OCI-LY7 (cell line): ENCODE data around the gene PMS1. TPM values are rescaled to one million over a fixed set of nuclear protein-coding genes. Genes with fewer than 3 reads are reported as not detected.
A peak's percentile ranks its signal among the peaks of the same experiment; 100 is the strongest.

ENCODE experiments used
- BruUV-seq: library from RNA; stranded (reverse); fragments of 400-500 nt; replicated peaks from 2 replicates; lab custom pipeline; 2021; lab: Mats Ljungman, UMichigan
- CTCF ChIA-PET: fragments of 300-600 bp; sonication (Branson Sonifier 250); formaldehyde crosslinking; loops from one replicate; lab custom pipeline; 2022; ENCODE audit warnings: antibody characterized with exemption; ENCODE audit not compliant: unreplicated experiment; lab: Charles Lee
- POLR2A ChIA-PET: fragments of 300-600 bp; sonication (Branson Sonifier 250); formaldehyde crosslinking; loops from one replicate; lab custom pipeline; 2022; ENCODE audit warnings: antibody characterized with exemption; lab: Charles Lee
- DNase-seq: peaks from one replicate; pipeline ENCODE4 v3.0.0-alpha.2; 2015; ENCODE audit warnings: low spot score
- H2AFZ ChIP-seq: fragments of 200-600 bp; sonication (generic), shearing (Covaris generic); 2 replicates; pipeline ENCODE4 v1.6.1; 2014; ENCODE audit warnings: mild to moderate bottlenecking, antibody characterized with exemption, low read length, moderate library complexity
- H3K27ac ChIP-seq: fragments of 200-600 bp; sonication (generic); 2 replicates; pipeline ENCODE4 v1.5.1; 2014; ENCODE audit warnings: mixed run types, low read depth, mild to moderate bottlenecking, moderate library complexity, low read length, inconsistent platforms; ENCODE audit not compliant: poor library complexity, severe bottlenecking
- H3K36me3 ChIP-seq: fragments of 200-600 bp; sonication (generic); 2 replicates; pipeline ENCODE4 v1.6.1; 2014; ENCODE audit warnings: mild to moderate bottlenecking, antibody characterized with exemption, low read length, moderate library complexity, mixed read lengths; ENCODE audit not compliant: insufficient read depth
- H3K4me1 ChIP-seq: fragments of 200-600 bp; sonication (generic); 2 replicates; pipeline ENCODE4 v1.5.1; 2014; ENCODE audit warnings: mild to moderate bottlenecking, low read length; ENCODE audit not compliant: insufficient read depth, poor library complexity, severe bottlenecking
- H3K4me2 ChIP-seq: fragments of 200-600 bp; sonication (generic); 2 replicates; pipeline ENCODE4 v1.6.1; 2014; ENCODE audit warnings: mild to moderate bottlenecking, low read length
- H3K4me3 ChIP-seq: fragments of 200-600 bp; sonication (generic); 2 replicates; pipeline ENCODE4 v1.5.1; 2014; ENCODE audit warnings: mild to moderate bottlenecking, low read depth, low read length; ENCODE audit not compliant: poor library complexity, severe bottlenecking
- H3K79me2 ChIP-seq: fragments of 200-600 bp; sonication (generic); 2 replicates; pipeline ENCODE4 v1.6.1; 2016; ENCODE audit warnings: low read depth, mild to moderate bottlenecking, low read length, moderate library complexity, mixed read lengths; ENCODE audit not compliant: insufficient read depth
- H3K9me2 ChIP-seq: fragments of 200-600 bp; sonication (generic); 2 replicates; pipeline ENCODE4 v1.6.1; 2016; ENCODE audit warnings: mild to moderate bottlenecking, low read length, mixed read lengths; ENCODE audit not compliant: insufficient read depth
- H3K9me3 ChIP-seq: fragments of 200-600 bp; sonication (generic); 2 replicates; pipeline ENCODE4 v1.6.1; 2014; ENCODE audit warnings: mild to moderate bottlenecking, mixed run types, low read length, mixed read lengths
- H4K20me1 ChIP-seq: fragments of 200-600 bp; sonication (generic); 2 replicates; pipeline ENCODE4 v1.6.1; 2014; ENCODE audit warnings: mild to moderate bottlenecking, antibody characterized with exemption, low read length, moderate library complexity, mixed read lengths; ENCODE audit not compliant: insufficient read depth
- CTCF ChIP-seq: fragments of 200-600 bp; sonication (generic); conservative IDR thresholded peaks from 2 replicates; pipeline ENCODE4 v1.5.1; 2014; ENCODE audit warnings: mild to moderate bottlenecking, antibody characterized with exemption, low read length, moderate library complexity, mixed read lengths
- EZH2phosphoT487 ChIP-seq: fragments of 200-600 bp; sonication (generic); IDR thresholded peaks from 2 replicates; pipeline ENCODE4 v1.6.1; 2018; ENCODE audit warnings: low read depth, borderline replicate concordance, mild to moderate bottlenecking, mixed run types, antibody characterized with exemption, low read length, moderate library complexity, mixed read lengths
- intact Hi-C: fragments of 100-400 bp; cut with micrococcal nuclease; formaldehyde crosslinking; loops from one replicate; pipeline ENCODE4 v1.10.0; 2022; ENCODE audit not compliant: unreplicated experiment
- total RNA-seq, 2 experiments: library from RNA; depleted of rRNA in 1 of 2; stranded (reverse); fragments of >200 nt in 1 of 2; shearing (Covaris generic) in 1 of 2; gene quantifications; 2 replicates each; pipeline ENCODE4 v1.2.3, GENCODE V29; 2014 to 2022

PMS1 gene
- total RNA-seq, 2 experiments from 2014 or later: 31.2 to 72.2 TPM

GRCh38 chr2:189762551-189763298, 21.5 kb upstream of the PMS1 start, which contains the start of gene OSGEPL1:
TSS of gene OSGEPL1 (minus strand) at chr2:189762792. CDS start at chr2:189761640, 1,152 bp downstream.
- DNase-seq: peak; percentile 96
- H3K4me3 ChIP-seq: peak within 1 kb of the TSS; percentile 82
- no peaks in the 10 kb centered on the region for H3K9me3 ChIP-seq
- peaks cover 24% of the 10 kb centered on the region for H3K36me3 ChIP-seq
- peaks cover 20% of the 10 kb centered on the region for H3K4me1 ChIP-seq
- TF ChIP-seq CTCF (peak; percentile 85), EZH2phosphoT487 (no peak)
- peak within 1 kb of the TSS; percentile 78 for H3K4me2 ChIP-seq
- H3K79me2 ChIP-seq: peaks cover 14% of the 10 kb centered on the region; the same call in 1 of the 2 replicates
- ChIA-PET POLR2A (interaction anchor here (0.6 to 3.9 kb wide), 26 partner anchors 10 to 1969 kb away, joined by 3 to 21 read pairs (median 4); partner anchors contain the start of genes ASNSD1, HIBCH, NEMP2 and ORMDL1), CTCF (interaction anchor here (0.7 to 1.3 kb wide), 5 partner anchors 10 to 102 kb away, joined by 3 to 4 read pairs (median 3); no protein-coding TSS in a partner anchor)
- H4K20me1 ChIP-seq: no peaks in the 10 kb centered on the region
- peak within 1 kb of the TSS; percentile 97 for H2AFZ ChIP-seq
- H3K9me2 ChIP-seq: no peaks in the 10 kb centered on the region
- intact Hi-C loops: loop anchor here (1.0 to 10.0 kb wide), 4 partner anchors 22 to 772 kb away; partner anchors contain the start of genes ASNSD1, HIBCH, NEMP2 and ORMDL1
- H3K27ac ChIP-seq: peak within 1 kb of the TSS; percentile 97
- BruUV-seq: TSS peak; percentile 90

GRCh38 chr2:189763908-189764661, 20.2 kb upstream of the PMS1 start:
- no peaks in the 10 kb centered on the region for H3K9me3 ChIP-seq
- DNase-seq: peak; percentile 28
- H4K20me1 ChIP-seq: no peaks in the 10 kb centered on the region
- H3K36me3 ChIP-seq: peaks cover 34% of the 10 kb centered on the region
- H3K79me2 ChIP-seq: peaks cover 14% of the 10 kb centered on the region; the same call in 1 of the 2 replicates
- peak overlapping the region; percentile 78 for H3K4me2 ChIP-seq
- POLR2A ChIA-PET: interaction anchor here (0.7 to 3.9 kb wide), 11 partner anchors 8 to 525 kb away, joined by 3 to 21 read pairs (median 7); no protein-coding TSS in a partner anchor
- H3K4me3 ChIP-seq: peak overlapping the region; percentile 82
- H3K27ac ChIP-seq: peak overlapping the region; percentile 97
- H3K9me2 ChIP-seq: no peaks in the 10 kb centered on the region
- BruUV-seq: no TSS peak
- H2AFZ ChIP-seq: peak overlapping the region; percentile 97
- peaks cover 20% of the 10 kb centered on the region for H3K4me1 ChIP-seq
- TF ChIP-seq EZH2phosphoT487 (no peak), CTCF (peak; percentile 56)
- intact Hi-C loops: loop anchor here (2.0 to 10.0 kb wide), 2 partner anchors 555 to 771 kb away; partner anchors contain the start of genes HIBCH and NEMP2
- CTCF ChIA-PET: interaction anchor here (1.1 kb wide), 1 partner anchor 9 kb away, joined by 3 read pairs; no protein-coding TSS in a partner anchor
